Globus pallidus (tissue), 1 donor: Measurements from ENCODE around the gene HDAC2.
"Not testable (repeated sequence)": the region's sequence is repeated elsewhere in the genome, so short reads cannot be mapped to it uniquely, and the experiment has no call there.

Experiments
- DNase-seq: peaks from one replicate; pipeline ENCODE4 v3.0.0-alpha.2; 2015; ENCODE audit warnings: low spot score

The HDAC2 gene

GRCh38 chr6:113971741-113972140, 793 bp upstream of the HDAC2 start:
- DNase-seq = peak; percentile 34

GRCh38 chr6:113969888-113970804, 802 bp downstream of the HDAC2 start:
- peak; percentile 51 for DNase-seq

DNA sequence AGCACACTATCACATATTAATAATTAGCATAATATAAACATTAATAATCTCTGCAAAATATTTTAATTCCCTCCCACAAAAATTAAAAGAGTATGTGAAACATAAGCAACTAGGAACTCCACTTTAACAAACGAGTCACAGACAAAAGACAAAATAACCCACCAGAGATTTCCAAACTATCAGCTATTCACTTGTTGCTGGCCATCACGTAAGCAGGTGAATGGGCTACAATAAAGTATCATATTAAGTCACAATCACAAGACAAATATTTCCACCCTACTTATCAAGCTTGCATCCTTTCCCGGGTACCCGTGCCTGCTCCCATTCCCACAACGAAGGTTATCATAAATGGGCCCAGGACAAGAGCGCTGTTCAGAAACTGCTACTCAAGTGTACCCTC, 2.5 kb downstream of the HDAC2 start:
- DNase-seq = no peak

DNA sequence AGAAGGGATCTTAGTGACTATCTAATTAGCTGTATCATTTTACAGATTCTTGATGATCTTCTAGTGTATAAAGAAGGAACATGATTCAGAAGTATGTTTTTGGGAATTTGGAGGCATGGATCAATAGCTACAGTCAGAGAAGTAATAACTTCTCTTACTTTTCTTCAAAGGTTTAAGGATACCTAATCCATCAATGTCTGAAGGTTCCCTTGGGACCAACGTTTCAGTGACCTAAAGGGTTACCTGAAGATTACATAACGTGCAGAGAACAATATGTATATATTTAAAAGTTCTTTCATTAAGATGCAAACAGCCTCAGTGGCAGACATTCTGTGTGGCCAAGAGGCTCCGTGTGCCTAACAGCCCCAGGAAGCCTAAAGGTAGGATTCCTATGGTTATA, 3.2 kb downstream of the HDAC2 start:
- no peak for DNase-seq

DNA sequence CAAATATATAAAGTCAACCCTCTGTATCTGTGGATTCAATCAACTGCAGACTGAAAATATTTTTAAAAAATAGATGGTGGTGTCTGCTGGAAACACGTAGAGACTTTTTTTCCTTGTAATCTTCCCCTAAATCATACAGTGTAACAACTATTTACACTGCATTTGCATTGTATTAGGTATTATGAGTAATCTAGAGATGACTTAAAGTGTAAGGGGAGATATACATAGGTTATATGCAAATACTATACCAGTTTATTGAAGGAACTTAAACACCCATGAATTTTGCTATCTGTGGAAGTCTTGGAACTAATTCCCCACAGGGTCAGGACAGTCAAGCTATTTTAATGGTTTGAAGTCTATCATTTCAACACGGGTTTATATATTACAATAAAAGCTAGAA, 10.2 kb downstream of the HDAC2 start:
- DNase-seq = no peak

DNA sequence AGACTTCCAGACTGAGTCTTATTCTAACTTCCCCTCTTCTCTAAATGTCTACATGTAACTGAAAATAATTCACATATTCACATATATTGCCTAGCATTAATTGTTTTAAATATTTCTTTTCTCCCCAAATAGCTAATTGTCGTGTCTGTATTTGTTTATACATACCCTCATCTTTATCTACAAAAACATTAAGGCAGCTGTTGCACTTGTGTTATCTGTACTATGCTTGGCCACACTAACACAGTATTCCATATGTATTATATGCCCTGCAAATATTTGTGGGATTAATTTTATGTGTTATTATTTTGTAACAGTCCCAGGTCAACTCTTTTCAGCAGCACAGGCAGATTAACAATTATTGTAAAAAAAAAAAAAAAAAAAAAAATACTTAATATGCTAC, 11.7 kb downstream of the HDAC2 start:
- no peak for DNase-seq

DNA sequence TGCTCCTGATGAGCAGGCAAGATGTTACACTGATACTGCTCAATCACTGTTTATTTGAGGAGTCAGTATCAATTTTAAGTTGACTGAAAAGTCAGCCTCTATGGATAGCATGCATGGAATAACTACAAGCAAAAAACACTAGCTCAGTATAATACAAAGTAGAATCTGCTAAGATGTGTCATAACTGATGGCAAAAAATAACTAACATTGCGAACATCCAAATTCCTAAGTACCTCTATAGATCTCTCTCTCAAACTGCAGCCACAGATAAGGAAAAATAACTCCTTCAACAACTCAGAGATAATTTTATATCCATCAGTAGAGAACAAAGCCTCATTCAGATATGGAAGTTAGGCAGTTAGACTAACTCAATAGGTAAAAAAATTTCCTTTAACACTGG, 16.3 kb downstream of the HDAC2 start:
- no peak for DNase-seq

- no peak for DNase-seq
Measured at GRCh38 chr6:113953346-113953745, 17.6 kb downstream of the HDAC2 start.

DNA sequence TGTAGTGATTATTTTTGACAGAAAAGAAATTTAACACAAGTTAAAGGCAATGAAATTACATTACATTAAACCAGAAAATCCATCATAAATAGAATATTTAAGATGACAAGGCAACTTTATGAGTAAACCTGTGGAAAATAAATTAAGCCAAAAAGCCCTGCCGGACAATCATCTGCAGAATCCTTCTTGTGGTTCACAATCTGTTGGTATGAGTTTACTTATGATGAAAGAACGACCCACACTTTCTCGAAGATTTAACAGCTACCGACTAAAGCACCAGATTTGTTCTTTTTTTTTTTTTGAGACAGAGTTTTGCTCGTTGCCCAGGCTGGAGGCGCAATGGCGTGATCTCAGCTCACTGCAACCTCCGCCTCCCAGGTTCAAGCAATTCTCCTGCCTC, 21.4 kb downstream of the HDAC2 start:
- no peak for DNase-seq

DNA sequence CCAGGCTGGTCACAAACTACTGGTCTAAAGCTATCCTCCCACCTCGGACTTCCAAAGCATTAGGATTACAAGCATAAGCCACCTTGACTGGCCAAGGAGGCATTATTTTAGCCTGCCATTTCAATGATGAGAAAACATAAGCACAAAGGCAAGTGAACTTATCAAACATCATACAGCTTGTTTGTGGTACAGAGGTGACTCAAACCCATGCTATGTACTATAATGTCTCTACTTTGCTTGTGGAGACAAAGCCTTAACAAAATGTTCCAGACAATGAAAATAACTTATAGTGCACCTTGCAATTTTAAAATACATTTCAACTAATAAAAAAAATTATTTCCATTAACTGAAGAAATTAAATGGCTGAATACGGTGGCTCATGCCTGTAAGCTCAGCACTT, 26.2 kb downstream of the HDAC2 start:
- DNase-seq = no peak

DNA sequence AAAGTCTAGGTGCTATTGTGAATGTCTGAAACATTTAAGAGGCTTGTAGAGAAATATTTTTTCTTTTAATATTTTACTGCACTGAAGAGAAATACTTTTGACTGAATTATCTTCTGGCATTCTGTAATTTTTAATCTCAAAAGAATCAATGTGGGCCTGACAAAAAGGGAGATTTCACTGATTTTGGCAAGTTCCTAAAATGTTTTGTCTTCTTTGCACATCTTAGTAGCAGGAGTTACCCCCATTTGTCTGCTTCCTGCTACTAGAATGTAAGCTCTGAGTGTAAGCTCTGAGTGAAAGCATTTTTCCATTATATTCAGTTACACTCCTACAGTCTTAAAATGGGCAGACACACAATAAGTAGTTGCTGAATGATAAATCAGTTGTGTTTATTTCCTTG, 31.1 kb downstream of the HDAC2 start:
- DNase-seq = no peak

GRCh38 chr6:113936093-113936934, 34.6 kb downstream of the HDAC2 start:
- peak; percentile 55 for DNase-seq

DNA sequence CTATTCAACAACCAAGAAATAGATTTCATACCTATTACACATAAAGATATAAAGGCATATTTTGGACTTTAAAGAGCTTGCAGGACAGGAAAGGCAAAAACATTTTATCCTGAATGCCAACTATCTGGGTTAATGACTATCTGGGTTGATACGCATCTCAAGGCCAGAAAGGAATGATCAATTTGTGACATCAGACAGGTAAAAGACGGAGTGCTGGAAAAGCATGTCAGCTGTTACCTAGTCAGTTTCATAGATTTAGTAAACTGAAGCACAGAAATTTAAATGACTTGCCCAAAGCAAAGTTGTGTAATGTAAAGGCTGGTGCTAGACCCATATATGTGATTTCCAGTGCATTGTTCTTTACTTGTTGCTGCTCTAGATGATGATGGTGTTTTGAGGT, 36.8 kb downstream of the HDAC2 start:
- no peak for DNase-seq

- not testable (repeated sequence) for DNase-seq
Measured at GRCh38 chr6:113931907-113932306, 39.0 kb downstream of the HDAC2 start.

DNA sequence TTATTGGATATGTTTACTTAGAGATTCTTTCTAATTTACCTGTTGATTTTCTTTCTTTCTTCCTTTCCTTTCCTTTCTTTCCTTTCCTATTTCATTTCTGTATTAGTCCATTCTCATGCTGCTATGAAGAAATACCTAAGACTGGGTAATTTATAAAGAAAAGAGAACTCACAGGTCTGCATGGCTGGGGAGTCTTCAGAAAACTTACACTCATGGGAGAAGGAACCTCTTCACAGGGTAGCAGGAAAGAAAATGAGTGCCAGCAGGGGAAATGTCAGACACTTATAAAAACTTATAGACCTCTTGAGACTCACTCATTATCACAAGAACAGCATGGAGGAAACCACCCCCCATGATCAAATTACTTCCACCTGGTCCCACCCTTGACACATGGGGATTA, 40.8 kb downstream of the HDAC2 start:
- DNase-seq = no peak

- no peak for DNase-seq
Measured at GRCh38 chr6:113927001-113927400, 43.9 kb downstream of the HDAC2 start.

DNA sequence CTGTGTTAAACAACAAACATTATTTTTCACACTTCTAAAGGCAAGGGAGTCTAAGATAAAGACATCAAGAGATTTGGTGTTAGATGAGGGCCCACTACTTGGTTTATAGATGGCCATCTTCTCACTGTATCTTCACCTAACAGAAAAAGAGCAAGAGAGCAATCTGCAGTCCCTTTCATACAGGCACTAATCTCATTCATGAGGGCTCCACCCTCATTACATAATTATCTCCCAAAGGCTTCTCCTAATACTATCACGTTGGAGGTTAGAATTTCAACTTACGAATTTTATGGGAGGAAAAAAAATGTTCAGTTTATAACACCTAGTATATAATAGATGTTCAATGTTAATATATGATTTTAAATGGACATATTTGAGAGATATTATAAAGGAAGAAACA, 45.6 kb downstream of the HDAC2 start:
- DNase-seq = no peak

DNA sequence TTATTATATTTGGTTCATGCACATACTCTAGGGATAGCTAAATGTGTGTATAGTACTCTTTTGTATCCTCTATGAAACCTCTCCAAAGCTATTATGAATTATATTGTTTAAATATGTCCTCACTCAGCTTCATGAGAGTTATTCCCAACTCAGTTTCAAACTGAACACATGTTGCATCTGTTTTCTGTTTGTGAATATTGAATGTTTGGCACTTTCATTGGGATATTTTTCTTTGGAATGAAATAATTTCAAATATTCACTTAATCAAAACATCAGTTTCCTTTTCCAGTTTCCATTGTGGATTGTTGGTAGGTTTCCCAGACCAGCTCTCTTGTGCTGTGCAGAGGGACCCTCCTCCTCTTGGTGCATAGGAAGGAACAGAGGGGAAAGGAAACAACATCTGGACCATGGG, 46.6 kb downstream of the HDAC2 start:
- DNase-seq = no peak

- DNase-seq = no peak
Measured at GRCh38 chr6:113923526-113923925, 47.4 kb downstream of the HDAC2 start.

DNA sequence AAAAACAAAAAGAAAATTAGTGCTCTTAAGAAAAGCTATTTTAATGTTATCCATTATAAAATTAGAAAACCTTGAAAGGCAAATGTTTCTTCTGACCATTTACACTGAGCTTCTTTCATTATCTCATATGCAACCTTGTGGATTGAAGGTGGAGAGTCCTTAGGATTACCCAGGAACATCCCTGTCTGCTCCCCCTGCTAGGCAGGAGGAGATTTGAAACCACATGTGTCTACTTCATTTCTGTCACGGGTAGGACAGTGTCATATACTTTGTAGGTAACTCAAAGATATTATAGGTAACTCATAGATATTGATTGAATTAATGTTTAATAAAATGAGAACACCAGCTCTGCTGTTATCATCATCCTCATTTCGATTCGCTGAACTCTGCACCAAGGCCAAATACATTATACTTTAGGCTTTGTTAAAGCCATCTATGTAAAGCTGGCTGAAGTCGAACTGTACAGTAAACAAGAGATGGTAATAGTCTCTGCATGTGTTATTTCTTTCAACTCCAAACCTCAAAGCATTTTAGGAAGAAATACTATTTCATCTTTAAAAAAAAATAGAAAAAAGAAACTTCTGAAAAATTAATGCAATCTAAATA, 49.5 kb downstream of the HDAC2 start:
- DNase-seq = no peak

- no peak for DNase-seq
Measured at GRCh38 chr6:113920663-113921267, 50.2 kb downstream of the HDAC2 start.

GRCh38 chr6:113910285-113910684, 60.7 kb downstream of the HDAC2 start:
- not testable (repeated sequence) for DNase-seq
